Measurements from ENCODE around the gene SLC16A11.
A peak's percentile ranks its signal among the peaks of the same experiment; 100 is the strongest.
"Not testable (repeated sequence)": the region's sequence is repeated elsewhere in the genome, so short reads cannot be mapped to it uniquely, and the experiment has no call there.

SLC16A11 gene

DNA sequence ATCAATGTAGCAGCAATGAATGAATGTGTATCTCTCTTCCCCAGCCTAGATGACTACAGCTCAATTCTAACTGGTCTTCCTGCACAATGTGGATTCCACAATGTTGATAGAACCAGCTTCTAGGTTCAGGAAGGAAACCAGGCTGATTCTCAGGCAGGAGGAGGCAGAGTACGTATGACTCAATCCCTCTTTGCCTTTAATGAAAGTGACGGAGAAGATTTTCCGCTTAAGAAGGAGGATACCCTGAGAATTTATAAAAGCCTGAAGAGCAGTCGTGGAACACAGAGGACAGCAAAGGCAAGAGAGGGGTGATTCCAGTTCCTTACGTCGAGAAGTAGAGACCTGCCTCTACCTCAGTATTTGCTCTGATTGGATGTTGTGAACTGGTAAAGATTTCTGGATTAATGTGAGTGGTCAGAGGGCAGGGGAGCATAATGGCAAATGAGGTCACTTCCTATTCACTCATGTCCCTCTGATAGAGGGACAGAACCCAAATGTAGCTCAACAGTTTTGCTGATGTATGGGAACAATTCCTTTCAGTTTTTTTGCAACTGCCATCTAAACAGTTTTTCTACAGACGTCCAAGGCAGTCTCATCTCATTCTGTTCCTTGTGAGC is 15.0 kb upstream of the SLC16A11 start:
- no peak for DNase-seq (ENCODE audit: low read depth, low spot score)

DNA sequence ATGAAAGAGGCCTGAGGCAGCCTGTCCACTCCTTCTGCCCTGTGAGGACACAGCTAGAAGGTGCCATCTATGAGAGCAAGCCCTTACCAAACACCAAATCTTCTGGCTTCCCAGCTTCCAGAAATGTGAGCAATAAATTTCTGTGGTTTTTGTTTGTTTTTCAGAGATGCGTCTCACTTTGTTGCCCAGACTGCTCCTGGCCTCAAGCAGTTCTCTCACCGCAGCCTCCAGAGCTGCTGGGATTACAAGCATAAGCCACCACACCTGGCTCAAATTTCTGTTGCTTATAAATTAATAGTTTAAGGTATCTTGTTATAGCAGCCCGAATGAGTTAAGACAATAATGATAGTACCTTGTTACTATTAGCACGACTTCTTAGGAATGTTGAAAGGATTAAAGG is 12.5 kb upstream of the SLC16A11 start:
- no peak for DNase-seq (ENCODE audit: low read depth, low spot score)

DNA sequence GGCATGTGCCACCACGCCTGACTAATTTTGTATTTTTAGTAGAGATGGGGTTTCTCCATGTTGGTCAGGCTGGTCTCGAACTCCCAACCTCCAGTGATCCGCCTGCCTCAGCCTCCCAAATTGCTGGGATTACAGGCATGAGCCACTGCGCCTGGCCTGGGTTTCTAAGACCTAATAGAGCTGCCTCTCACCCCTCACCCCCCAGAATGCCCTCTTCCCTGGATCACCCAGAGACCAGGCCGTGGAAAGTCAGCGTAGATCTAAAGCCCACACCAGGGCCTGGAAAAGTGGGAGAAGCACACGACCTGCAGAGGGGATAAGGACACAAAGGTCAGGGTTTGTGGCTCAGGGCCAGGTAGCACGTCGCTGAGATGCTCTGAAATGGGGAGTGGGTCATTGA is 6.7 kb upstream of the SLC16A11 start:
- DNase-seq (ENCODE audit: low read depth, low spot score) = not testable (repeated sequence)

DNA sequence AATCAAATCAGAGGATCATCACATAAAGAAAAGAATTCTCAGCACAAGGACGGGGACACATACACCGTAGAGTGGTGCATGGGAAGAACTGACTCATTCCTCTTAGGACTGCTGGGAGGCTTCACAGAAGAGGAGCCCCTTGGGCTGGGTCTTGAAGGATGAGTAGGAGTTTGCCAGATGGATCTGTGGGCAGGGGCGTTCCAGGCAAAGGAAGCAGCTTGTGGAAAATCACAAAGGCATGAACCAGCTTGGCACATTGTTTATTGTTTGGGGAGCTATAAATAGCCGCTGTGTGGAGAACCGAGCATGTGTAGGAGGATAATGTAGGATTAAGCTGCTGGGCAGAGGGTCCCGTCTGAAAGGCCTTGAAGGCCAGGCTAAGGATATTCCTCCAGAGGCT is 5.1 kb upstream of the SLC16A11 start:
- DNase-seq (ENCODE audit: low read depth, low spot score) = no peak

DNA sequence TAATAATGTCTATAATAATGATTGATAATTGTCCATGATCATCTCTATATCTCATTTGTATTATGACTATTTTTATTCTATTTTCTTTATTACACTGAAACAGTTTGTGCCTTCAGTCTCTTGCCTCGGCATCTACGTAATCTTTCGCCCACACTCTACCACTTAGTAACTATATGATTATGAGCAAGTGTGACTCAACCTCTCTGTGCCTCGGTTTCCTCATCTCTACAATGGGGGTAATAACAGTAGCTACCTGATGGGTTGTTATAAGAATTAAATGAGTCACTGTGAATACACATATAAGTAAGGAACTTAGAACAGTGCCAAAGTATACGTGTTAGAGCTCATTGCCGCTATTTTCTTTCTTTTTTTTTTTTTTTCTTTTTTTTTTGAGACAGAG is 3.7 kb upstream of the SLC16A11 start:
- no peak for DNase-seq (ENCODE audit: low read depth, low spot score)

DNA sequence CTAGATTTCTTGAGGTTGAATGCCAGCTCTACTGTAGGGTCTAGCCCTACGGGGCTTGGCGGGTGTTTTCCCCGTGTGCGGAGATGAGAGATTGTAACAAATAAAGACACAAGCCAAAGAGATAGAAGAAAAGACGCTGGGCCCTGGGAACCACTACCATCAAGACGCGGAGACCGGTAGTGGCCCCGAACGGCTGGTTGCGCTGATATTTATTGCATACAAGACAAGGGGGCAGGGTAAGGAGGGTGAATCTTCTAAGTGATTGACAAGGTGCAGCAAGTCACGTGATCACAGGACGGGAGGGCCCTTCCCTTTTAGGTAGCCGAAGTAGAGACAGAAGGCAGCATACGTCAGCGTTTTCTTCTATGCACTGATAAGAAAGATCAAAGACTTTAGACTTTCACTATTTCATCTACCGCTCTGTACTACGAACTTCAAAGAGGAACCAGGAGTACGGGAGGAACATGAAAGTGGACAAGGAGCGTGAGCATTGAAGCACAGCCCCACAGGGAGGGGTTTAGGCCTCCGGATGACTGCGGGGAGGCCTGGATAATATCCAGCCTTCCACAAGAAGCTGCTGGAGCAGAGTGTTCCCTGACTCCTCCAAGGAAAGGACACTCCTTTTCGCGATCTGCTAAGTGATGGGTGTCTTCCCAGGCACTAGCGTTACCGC is 3.0 kb upstream of the SLC16A11 start:
- DNase-seq (ENCODE audit: low read depth, low spot score) = peak; percentile 60

DNA sequence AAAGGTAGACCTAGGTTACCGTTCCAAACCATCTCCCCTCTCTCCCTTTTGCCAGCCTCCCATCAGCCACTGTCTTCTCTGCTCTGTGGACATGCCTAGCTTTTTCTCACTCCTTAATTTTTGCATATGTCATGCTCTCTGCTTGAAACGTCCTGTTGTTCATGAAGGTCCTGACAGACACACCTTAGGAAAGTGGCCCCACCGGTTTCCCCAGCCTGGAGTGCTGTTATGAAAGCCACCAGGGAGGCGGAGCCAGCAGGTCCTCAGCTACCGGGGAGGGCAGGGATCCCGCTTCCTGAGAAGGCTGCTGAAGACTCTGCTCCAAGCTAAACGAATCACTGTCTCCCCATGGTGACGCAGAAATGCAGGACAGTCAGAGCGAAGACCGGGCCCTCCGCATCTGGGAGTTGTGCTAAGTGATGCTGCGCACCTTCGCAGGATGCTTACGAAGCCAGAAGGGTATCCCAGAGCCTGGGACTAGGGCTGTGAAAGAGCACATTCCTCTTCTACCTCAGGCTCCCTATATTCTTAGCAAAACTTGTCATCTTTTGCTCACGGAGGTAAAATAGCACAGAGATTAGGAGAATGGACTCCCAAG is 2.3 kb upstream of the SLC16A11 start:
- no peak for DNase-seq (ENCODE audit: low read depth, low spot score)

DNA sequence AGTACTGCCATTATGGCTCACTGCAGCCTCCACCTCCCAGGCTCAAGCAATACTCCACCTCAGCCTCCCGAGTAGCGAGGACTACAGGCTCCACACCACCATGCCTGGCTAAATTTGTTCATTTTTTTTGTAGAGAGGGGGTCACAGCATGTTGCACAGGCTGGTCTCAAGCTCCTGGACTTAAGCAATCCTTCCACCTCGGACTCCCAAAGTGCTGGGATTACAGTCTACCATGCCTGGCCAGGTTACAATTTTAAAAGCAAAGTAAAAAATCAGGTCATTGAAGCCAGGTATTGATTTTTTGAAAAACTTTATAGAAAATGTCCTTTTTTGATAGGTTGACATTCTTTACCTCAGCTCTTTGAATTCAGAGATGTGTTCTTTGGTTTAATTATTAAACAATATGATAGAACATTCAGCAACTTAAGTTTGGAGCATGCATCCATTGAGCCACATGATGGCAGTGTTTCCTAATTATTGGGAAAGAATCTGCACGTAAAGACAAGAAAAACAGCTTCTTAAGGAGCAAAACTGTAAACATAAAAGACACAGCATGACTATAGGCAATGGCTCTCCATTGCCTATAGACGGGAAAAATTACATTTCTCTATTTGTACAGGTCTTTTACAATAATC is 1.7 kb upstream of the SLC16A11 start:
- no peak for DNase-seq (ENCODE audit: low read depth, low spot score)

DNA sequence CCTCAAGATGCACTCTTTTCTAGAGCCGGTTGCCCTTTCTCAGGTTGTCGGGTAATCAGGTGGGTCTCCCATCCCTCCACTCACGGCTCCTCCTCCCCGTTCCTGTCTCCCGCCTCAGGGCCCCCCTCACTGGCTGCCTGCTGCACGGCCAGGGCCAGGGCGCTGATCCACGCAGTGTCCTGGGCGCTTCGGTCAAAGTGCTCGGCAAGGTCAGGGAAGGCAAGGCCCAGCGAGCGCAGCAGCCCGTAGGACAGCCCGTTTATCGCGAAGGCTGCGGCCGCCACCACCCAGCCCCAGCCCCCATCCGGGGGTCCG is 753 bp downstream of the SLC16A11 start:
- DNase-seq (ENCODE audit: low read depth, low spot score) = no peak

DNA sequence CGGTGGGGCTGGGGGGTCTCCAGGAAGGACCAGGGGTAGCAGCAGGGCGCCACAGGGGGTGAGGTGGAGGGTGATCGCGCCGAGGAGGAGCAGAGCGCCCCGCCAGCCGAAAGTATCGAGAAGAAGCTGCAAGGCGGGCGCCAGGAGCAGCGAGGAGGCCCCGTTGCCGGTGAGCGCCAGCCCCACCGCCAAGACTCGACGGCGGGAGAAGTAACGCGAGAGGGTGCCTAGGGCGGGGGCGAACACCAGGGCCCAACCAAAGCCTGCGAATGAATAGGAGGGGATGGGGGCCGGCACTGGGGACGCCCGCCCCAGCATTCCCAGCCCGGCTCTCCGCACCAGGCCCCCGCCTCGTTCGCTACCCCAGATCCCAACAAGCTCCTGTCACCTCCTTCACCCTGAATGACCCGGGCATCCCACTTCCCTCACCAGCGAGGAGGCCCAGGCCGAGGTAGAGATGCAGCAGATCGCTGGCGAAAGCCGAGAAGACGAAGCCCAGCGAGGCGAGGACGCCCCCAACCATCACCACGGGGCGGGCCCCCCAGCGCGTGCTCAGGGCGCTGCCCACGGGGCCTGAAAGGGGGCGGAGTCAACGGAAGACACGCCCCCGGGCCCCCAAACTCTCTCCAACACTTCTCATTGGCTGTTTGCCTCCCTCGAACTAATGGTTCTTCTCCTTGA is 1.3 kb downstream of the SLC16A11 start:
- DNase-seq (ENCODE audit: low read depth, low spot score) = no peak

DNA sequence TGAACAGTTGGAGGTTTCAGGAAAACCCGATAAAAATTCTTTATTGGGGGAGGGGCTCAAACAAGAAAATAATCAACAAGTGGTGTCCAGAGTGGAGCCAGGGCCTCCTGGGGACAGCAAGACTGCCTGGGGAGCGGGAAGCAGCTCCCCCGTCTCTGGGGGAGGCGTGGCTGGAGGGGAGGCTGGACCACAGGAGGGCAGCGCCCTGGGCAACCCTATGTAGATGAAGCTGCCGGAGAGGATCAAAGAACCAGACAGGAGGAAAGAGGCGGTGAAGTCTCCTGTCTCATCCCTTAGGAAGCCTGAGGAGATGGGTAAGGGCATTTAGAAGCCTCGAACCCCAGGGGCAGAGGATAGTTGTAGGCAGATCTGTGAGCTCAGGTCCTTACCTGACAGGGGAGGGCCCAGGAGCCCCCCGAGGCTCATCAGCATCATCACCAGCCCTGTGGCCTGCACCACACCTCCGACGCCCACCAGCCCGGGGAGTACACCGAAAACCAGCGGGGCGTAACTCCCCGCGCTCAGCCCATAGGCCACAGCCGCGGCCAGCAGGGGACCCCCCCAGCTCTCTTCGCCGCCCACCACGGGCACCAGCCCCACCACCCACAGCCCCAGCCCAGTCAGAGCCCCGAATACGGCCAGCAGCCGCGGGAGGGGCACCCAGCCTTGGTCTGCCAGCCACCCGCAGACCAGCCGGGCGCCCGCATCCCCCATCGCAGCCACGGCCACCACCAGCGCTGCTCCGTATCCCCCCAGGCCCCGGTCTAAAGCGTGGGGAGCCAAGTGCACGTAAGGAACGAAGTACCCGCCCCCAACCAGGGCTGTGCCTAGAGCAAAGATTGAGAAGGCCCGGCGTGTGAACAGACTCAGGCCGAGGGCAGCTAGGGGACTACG is 2.0 kb downstream of the SLC16A11 start:
- no peak for DNase-seq (ENCODE audit: low read depth, low spot score)

DNA sequence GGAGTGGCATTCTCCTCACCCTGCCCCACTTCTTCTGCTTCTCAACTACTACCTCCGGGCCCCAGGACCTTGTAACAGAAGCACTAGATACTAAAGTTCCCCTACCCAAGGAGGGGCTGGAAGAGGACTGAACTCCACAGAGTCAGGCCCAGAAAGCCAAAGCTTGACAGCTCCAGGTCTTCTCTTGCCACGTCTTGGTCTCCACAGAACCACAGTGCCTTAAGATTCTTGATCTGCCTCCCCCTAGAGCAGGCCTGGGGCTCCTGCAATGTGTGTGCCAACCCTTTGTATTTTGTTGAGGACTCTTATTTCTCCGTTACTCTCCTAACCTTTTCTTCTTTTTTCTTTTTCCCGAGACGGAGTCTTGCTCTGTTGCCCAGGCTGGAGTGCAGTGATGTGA is 4.1 kb downstream of the SLC16A11 start:
- no peak for DNase-seq (ENCODE audit: low read depth, low spot score)

DNA sequence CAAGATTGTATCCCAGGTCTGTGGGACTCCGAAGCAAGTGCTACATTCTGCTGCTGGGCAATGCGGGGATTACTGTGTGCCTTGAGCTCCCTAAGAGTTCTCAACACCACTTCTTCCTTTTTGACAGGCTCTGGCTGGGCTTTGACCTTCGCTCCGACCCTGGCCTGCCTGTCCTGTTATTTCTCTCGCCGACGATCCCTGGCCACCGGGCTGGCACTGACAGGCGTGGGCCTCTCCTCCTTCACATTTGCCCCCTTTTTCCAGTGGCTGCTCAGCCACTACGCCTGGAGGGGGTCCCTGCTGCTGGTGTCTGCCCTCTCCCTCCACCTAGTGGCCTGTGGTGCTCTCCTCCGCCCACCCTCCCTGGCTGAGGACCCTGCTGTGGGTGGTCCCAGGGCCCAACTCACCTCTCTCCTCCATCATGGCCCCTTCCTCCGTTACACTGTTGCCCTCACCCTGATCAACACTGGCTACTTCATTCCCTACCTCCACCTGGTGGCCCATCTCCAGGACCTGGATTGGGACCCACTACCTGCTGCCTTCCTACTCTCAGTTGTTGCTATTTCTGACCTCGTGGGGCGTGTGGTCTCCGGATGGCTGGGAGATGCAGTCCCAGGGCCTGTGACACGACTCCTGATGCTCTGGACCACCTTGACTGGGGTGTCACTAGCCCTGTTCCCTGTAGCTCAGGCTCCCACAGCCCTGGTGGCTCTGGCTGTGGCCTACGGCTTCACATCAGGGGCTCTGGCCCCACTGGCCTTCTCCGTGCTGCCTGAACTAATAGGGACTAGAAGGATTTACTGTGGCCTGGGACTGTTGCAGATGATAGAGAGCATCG is 5.6 kb downstream of the SLC16A11 start:
- no peak for DNase-seq (ENCODE audit: low read depth, low spot score)

DNA sequence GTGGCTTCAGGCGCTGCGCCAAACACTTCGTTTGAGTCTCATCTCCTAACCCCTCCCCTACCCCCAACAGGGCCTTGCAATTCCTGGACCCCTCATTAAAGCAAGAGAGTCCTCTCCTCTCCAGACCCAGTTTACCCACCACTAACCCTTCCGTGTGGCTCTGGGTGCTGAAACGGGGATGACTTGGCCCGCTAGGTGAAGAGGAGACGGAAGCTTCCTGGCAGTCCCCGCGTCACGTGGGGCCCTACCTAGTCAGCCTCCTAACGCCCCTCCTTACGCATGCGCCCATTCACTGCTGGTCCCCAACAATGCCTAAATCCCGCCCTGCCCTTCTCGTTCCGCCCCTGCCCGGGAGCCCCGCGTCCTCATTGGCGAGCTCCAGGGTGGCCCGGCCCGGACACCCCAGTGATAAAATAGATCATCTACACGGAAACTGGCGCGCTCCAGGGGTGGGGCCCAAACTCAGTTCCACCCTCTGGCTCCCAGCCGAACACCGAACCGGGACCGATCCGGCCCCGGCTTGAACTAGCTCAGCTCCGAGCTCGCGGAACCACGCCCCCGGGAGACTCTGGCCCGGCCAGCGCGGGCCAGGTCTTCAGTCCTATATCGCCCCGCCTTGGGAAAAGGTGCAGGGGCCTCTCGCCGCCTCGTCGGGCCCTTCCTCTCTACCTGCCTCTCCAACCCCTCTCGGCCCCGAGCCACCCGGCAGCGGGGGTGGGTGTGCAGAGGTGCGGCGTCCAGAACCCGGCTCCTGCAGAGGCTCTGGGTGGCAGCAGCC is 8.1 kb downstream of the SLC16A11 start, which contains the start of gene SLC16A13:
SLC16A13 (plus strand) TSS at position 425 of the 778 bp plus-strand sequence. CDS start 368 bp downstream, outside the sequence.
- DNase-seq (ENCODE audit: low read depth, low spot score) = peak; percentile 95

DNA sequence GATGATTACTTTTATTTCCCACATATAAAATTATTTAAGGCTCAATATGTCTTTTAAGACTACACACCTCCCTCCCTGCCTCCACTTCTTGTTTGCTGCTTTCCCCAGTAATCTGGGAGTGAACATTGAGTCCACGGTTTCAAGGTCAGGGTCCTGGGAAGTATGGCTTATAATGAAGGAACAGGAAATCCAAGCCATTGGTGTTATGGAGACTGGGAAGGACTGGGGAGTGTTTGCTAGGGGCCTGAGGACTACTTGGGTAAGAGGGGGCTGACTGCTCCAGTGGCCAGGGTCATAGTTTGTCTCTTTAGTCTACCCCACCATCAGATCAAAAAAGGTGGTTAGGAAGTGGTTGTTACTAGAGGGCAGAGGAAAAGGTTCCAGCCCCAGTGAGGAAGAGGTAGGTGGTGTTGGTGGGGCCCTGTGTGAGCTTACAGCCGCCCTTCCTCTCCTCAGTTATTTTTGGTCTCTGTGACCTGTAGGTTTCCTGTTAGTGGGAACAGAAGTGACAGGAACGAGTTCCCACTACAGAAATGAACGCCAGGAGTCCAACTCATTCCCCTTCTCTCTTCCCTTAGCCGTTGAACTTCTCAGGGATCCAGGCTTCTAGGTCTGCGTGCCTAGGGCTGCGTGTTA is 8.8 kb downstream of the SLC16A11 start:
- DNase-seq (ENCODE audit: low read depth, low spot score) = no peak

DNA sequence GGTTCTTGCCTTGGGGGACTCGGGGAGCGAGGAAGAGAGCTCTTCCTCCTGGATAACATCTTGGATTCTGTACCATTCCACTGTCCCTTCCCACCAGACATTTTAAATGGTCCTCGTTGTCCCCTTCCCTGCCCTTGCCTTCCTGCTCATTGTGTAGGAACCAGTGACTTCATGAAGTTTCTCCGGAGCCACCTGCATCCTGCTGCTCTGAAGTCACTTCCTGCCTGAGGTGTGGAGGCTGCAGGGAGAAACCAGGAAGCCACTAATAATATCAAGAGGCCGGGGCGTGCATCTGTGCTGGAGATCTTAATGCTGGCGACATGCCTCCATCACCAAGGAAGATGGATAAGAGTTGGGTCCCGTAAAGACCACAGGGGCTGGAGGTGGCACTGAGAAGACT is 14.2 kb downstream of the SLC16A11 start:
- no peak for DNase-seq (ENCODE audit: low read depth, low spot score)

DNA sequence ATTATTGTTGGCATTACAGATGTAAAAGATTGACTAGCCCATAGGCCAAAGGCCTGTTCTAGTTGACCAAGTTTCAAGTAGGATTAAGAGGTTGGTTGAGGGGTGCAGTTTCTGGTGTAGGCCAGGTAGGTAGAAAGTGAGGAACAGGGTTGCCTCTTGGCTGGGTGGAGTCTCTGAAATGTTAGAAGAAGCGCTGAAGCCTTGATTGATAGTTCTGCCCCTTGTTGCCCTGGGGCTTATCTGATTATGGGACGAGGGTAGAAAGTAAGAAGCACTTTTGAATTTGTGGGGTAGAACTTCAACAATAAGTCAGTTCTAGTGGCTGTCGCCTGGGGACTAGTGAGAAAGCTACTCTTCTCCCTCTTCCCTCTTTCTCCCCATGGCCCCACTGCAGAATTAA is 14.8 kb downstream of the SLC16A11 start:
- DNase-seq (ENCODE audit: low read depth, low spot score) = no peak

DNA sequence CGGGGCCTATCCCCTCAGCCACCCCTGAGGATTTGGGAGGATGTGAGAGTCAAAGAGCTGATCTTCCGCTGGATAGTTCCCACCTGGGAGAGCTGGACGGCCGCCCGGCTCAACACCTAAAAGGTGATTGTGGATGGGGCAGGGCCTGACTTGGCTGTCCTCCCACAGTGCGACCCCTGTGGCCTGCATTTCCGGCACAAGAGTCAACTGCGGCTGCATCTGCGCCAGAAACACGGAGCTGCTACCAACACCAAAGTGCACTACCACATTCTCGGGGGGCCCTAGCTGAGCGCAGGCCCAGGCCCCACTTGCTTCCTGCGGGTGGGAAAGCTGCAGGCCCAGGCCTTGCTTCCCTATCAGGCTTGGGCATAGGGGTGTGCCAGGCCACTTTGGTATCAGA is 16.6 kb downstream of the SLC16A11 start:
- DNase-seq (ENCODE audit: low read depth, low spot score) = no peak

DNA sequence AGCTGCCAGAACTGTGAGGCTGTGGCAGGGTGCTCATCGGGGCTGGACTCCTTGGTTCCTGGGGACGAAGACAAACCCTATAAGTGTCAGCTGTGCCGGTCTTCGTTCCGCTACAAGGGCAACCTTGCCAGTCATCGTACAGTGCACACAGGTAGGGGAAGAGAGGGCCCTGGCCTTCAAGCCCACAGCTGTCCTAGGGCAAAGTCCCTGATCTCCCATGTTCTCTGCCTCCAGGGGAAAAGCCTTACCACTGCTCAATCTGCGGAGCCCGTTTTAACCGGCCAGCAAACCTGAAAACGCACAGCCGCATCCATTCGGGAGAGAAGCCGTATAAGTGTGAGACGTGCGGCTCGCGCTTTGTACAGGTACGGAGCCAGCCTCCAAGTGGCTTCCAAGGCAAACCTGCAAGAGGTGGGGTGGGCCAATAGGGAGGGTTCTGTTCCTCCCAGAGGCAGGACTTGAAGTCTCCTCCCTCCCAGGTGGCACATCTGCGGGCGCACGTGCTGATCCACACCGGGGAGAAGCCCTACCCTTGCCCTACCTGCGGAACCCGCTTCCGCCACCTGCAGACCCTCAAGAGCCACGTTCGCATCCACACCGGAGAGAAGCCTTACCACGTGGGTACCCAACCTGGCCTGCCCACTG is 17.3 kb downstream of the SLC16A11 start:
- no peak for DNase-seq (ENCODE audit: low read depth, low spot score)

Measured in activated CD4-positive, CD25-positive, alpha-beta regulatory T cell treated with anti-CD3 and anti-CD28 coated beads, Interleukin-2, amount 50 U/mL, for 16 hours (primary cell).